GM12865 (cell line): ENCODE results near the gene LAMB4.

Source experiments
- DNase-seq: peaks from one replicate; pipeline ENCODE4 v3.0.0; 2010; ENCODE audit warnings: low read depth
- H3K4me3 ChIP-seq: 2 replicates; pipeline ENCODE4 v1.5.1; 2011; ENCODE audit warnings: mild to moderate bottlenecking, low read depth, low read length, control low read depth
- CTCF ChIP-seq: IDR thresholded peaks from 2 replicates; pipeline ENCODE4 v1.5.1; 2011; ENCODE audit warnings: low read length, control low read depth, low read depth, inconsistent platforms; ENCODE audit not compliant: insufficient read depth; ENCODE audit errors: missing control alignments

LAMB4 gene

GRCh38 chr7:108149119-108149518 lies 19.0 kb upstream of the LAMB4 start:
- no peak for DNase-seq
- H3K4me3 ChIP-seq = no peak overlapping the region
- TF ChIP-seq CTCF = no peak

GRCh38 chr7:108147031-108147563 lies 16.9 kb upstream of the LAMB4 start:
- no peak overlapping the region for H3K4me3 ChIP-seq
- no peak for DNase-seq
- TF ChIP-seq CTCF = no peak

GRCh38 chr7:108146070-108146842 lies 16.1 kb upstream of the LAMB4 start:
- peak; percentile 76 for DNase-seq
- H3K4me3 ChIP-seq = no peak overlapping the region
- TF ChIP-seq CTCF = peak; percentile 89

GRCh38 chr7:108145401-108145800 lies 15.2 kb upstream of the LAMB4 start:
- no peak overlapping the region for H3K4me3 ChIP-seq
- TF ChIP-seq CTCF = no peak
- no peak for DNase-seq

- no peak for TF ChIP-seq CTCF
- DNase-seq = no peak
- H3K4me3 ChIP-seq = no peak overlapping the region
Observed at GRCh38 chr7:108144931-108145330, 14.8 kb upstream of the LAMB4 start.

GRCh38 chr7:108143658-108144420 lies 13.7 kb upstream of the LAMB4 start:
- peak; percentile 4 for TF ChIP-seq CTCF
- H3K4me3 ChIP-seq = no peak overlapping the region
- no peak for DNase-seq
